H54 (cell line): ENCODE results near the gene ABCC2.
"Not testable (repeated sequence)": the region's sequence is repeated elsewhere in the genome, so short reads cannot be mapped to it uniquely, and the experiment has no call there.

Source experiments
- DNase-seq: peaks from one replicate; pipeline ENCODE4 v3.0.0; 2011; ENCODE audit warnings: low spot score, mixed read lengths; ENCODE audit not compliant: insufficient read length
- FAIRE-seq: peaks from 3 replicates; lab custom pipeline; 2011; peaks lifted over from hg19 to GRCh38; lab: Jason Lieb, UNC
- POLR2A ChIP-seq: IDR thresholded peaks from 2 replicates; pipeline ENCODE4 v1.6.1; 2011; ENCODE audit warnings: low read depth, mild to moderate bottlenecking, low read length

ABCC2 gene

GRCh38 chr10:99782447-99783286 is at the start of gene ABCC2:
Gene ABCC2 (plus strand): TSS chr10:99782640. CDS start chr10:99782845, 205 bp downstream.
- no peak for TF ChIP-seq POLR2A
- no peak for FAIRE-seq
- DNase-seq, result no peak

GRCh38 chr10:99733366-99733765 is 49.1 kb upstream of the ABCC2 start:
- DNase-seq (no peak), FAIRE-seq (no peak)
- TF ChIP-seq POLR2A, result no peak

- not testable (repeated sequence) for FAIRE-seq
Measured at GRCh38 chr10:99734111-99734510, 48.3 kb upstream of the ABCC2 start.

GRCh38 chr10:99740260-99740659 is 42.2 kb upstream of the ABCC2 start:
- FAIRE-seq (no peak), DNase-seq (no peak)

More at GRCh38 chr10:99734111-99734510, 48.3 kb upstream of the ABCC2 start:
- not testable (repeated sequence) for DNase-seq

GRCh38 chr10:99740933-99741559 is 41.4 kb upstream of the ABCC2 start:
- DNase-seq (no peak), FAIRE-seq (no peak)
- no peak for TF ChIP-seq POLR2A

More at GRCh38 chr10:99740260-99740659, 42.2 kb upstream of the ABCC2 start:
- no peak for TF ChIP-seq POLR2A

GRCh38 chr10:99742254-99742653 is 40.2 kb upstream of the ABCC2 start:
- FAIRE-seq (no peak), DNase-seq (no peak)
- TF ChIP-seq POLR2A, result no peak

- DNase-seq (no peak), FAIRE-seq (peak; percentile 78)
- TF ChIP-seq POLR2A, result no peak
Measured at GRCh38 chr10:99742701-99743100, 39.7 kb upstream of the ABCC2 start.

- no peak for FAIRE-seq
- no peak for DNase-seq
- TF ChIP-seq POLR2A, result no peak
Measured at GRCh38 chr10:99743841-99744240, 38.6 kb upstream of the ABCC2 start.

GRCh38 chr10:99746166-99746565 is 36.3 kb upstream of the ABCC2 start:
- FAIRE-seq, DNase-seq: not testable (repeated sequence)

GRCh38 chr10:99748823-99749451 is 33.5 kb upstream of the ABCC2 start:
- no peak for TF ChIP-seq POLR2A
- FAIRE-seq (peak; percentile 53), DNase-seq (no peak)

GRCh38 chr10:99750641-99751040 is 31.8 kb upstream of the ABCC2 start:
- TF ChIP-seq POLR2A, result no peak
- DNase-seq (no peak), FAIRE-seq (no peak)

GRCh38 chr10:99754670-99755069 is 27.8 kb upstream of the ABCC2 start:
- FAIRE-seq (peak; percentile 6), DNase-seq (no peak)
- TF ChIP-seq POLR2A, result no peak

GRCh38 chr10:99756159-99756558 is 26.3 kb upstream of the ABCC2 start:
- no peak for FAIRE-seq
- no peak for TF ChIP-seq POLR2A
- DNase-seq, result no peak

GRCh38 chr10:99758211-99758891 is 24.1 kb upstream of the ABCC2 start:
- FAIRE-seq (no peak), DNase-seq (no peak)
- TF ChIP-seq POLR2A, result no peak

GRCh38 chr10:99760321-99760720 is 22.1 kb upstream of the ABCC2 start:
- no peak for FAIRE-seq
- no peak for TF ChIP-seq POLR2A
- no peak for DNase-seq
